22Rv1 (cell line): ENCODE measurements around the gene JADE2.

Experiments
- H3K27ac ChIP-seq: fragments of 450-650 bp; 2 replicates; pipeline ENCODE4 v1.5.1; 2017
- ZFX ChIP-seq: fragments of 450-650 bp; IDR thresholded peaks from 2 replicates; pipeline ENCODE4 v1.6.1; 2017; ENCODE audit warnings: antibody characterized with exemption, borderline replicate concordance
- TF ChIP-seq, protein P1 (sequence below): fragments of 450-650 bp; IDR thresholded peaks from 2 replicates; pipeline ENCODE4 v1.5.1; 2017; ENCODE audit warnings: mild to moderate bottlenecking

The JADE2 gene

DNA sequence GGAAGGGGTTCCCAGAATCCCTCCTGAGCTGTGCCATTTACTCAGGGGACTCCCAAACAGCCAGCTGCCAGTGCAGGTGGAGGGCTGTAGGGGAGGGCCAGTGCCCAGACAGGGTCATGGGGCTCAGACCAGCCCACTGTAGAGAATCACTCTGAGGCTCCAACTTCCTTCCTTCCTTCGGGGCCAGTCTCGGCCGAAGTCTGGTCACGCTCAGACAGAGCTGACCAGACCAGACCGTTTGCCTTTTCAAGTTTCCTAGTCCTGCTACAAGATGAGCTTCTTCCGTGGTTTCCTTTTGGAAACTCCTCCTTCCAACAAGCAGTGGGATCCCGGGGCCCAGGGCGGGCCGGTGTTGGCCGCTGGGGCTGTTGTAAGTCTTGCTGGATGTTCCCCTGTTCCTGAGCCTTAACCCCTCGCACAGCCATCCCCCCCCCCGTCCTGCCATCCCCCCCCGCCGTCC, 54.6 kb downstream of the JADE2 start:
- TF ChIP-seq ZFX = no peak
- TF ChIP-seq, protein P1, sequence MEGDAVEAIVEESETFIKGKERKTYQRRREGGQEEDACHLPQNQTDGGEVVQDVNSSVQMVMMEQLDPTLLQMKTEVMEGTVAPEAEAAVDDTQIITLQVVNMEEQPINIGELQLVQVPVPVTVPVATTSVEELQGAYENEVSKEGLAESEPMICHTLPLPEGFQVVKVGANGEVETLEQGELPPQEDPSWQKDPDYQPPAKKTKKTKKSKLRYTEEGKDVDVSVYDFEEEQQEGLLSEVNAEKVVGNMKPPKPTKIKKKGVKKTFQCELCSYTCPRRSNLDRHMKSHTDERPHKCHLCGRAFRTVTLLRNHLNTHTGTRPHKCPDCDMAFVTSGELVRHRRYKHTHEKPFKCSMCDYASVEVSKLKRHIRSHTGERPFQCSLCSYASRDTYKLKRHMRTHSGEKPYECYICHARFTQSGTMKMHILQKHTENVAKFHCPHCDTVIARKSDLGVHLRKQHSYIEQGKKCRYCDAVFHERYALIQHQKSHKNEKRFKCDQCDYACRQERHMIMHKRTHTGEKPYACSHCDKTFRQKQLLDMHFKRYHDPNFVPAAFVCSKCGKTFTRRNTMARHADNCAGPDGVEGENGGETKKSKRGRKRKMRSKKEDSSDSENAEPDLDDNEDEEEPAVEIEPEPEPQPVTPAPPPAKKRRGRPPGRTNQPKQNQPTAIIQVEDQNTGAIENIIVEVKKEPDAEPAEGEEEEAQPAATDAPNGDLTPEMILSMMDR = no peak
- no peak overlapping the region for H3K27ac ChIP-seq

DNA sequence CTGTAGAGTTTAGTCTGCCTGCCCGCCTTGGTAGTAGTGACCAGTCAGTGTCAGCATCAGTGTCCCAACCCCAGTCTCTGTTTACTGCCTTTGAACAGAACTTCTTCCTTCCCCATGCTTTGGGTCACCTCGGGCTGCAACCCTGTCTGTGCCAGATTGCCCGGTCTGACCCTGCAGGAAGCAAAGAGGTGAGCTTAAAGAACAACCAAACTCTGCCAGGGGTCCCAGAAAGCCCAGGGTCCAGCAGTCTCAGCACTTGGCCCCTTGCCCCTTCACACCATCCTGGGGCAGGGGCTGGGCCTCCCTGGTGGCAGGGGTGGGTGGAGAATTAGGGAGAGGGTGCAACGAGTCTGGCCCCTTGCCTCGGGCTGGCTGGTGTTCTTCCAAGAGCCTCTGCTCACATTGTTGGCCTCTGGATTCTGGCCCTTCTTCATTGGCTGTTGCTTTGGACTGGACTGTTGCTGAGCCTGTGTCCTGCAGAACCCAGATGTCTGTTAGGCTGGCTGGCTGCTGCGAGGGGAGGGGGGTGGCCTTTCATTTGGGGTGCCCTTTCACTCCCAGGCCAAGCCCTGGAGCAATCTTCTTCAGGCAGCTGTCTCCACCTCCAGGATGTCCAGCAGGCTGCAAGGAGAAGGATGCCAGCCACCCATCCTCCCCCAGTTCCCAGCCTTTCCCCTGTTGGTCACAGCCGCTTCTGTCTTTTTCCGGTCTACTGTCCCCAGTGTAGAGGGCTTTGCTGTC, 55.9 kb downstream of the JADE2 start:
- TF ChIP-seq, protein P1 = no peak
- no peak for TF ChIP-seq ZFX
- no peak overlapping the region for H3K27ac ChIP-seq

DNA sequence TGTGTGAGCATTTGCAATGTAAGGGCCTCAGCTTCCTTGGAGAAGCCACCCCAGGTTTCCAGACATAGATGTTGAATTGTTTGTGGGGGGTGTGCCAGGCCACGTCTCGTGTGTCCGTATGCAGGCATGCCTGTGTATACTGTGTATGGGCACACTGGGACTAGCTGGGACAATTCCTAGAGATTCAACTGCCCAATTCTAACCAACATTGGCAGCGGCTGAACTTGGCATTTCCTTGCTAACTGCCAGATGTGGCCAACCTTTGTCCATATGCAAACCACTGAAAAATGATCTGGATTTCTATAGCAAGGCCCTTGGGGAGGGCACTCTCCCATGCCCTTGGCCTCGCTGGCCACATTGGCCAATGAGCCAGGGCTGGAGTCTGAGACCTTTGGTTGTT, 56.8 kb downstream of the JADE2 start:
- H3K27ac ChIP-seq = no peak overlapping the region
- TF ChIP-seq ZFX = no peak
- TF ChIP-seq, protein P1 = no peak

DNA sequence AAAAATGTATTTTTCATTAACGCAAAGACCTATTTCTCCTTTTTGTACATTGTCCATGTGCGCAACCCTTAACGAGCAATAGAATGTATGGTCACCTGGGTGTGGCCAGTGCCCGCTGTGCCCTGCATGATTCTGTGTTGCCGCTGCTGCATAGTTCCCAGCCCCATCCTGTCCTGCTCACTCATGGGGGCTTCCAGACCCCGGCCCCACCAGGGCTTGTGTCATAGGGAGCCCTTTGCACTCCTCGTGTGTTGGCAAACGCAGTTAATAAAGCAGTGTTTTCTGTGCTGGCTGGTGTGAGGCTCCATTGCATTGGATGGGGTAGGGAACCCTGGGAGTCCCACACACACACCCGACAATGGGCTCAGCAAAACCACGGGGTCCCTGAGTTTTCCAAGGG, 57.5 kb downstream of the JADE2 start:
- H3K27ac ChIP-seq = no peak overlapping the region
- TF ChIP-seq, protein P1 = no peak
- TF ChIP-seq ZFX = no peak

DNA sequence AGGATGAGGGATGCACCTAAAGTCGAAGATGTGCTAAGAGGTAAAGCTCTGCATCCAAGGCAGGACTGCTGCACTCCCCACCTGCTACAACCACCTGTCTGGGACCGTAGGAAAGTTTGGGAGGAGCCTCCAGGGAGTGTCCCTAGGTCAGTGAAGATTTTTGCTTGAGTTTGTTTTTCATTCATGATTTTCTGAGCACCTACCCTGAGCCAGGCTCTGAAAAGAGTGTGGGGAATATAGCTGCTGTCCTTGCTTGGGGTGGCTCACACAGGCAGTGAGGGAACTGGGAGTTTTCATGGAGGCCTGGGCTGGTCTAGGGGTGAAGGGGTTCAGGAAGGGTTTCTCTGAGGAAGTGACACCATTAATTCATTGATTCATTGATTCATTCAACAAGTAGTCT, 58.3 kb downstream of the JADE2 start:
- H3K27ac ChIP-seq = no peak overlapping the region
- no peak for TF ChIP-seq ZFX
- TF ChIP-seq, protein P1 = no peak

DNA sequence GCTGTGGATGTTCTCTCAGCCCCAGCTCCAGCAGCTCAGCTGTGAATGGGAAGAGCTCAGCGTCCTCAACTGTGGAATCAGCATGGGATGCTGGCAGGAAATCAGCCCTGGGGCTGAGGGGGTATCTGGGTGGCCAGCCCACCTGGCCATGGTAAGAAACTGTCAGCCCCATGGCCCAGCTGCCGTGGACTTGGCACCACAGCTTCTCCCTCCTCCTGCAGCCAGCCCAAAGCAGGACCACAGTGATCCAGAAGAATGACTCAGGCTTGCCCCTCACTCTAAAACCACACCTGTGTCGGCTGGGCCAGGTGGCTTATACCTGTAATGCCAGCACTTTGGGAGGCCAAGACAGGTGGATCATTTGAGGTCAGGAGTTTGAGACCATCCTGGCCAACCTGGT, 59.2 kb downstream of the JADE2 start:
- TF ChIP-seq, protein P1 = no peak
- no peak for TF ChIP-seq ZFX
- H3K27ac ChIP-seq = no peak overlapping the region

DNA sequence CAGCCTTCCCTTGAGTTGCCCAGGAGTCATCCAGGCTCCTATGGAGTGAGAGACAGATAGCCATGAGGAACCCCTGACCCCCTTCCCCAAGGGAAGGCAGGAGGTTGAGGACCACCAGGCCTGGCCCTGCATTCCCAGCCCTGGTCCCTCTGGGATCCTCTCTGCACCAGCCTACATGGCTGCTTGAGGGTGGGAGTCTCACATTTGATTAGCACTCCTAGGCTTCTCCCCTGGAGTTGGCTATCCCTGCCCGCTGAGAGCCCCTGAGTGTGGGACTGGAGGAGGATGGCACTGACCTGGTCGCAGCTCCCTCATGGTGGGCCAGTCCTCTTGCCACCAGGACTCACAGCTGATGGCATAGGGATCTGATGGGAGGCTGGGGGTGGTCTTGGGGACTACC, 60.5 kb downstream of the JADE2 start:
- no peak overlapping the region for H3K27ac ChIP-seq
- no peak for TF ChIP-seq ZFX
- TF ChIP-seq, protein P1 = no peak
